Thyroid gland (tissue), 4 donors: Measurements from ENCODE around the gene PCDH19.

Experiments used
- POLR2A ChIP-seq, 2 donors: fragments of 450-650 bp; IDR thresholded peaks; one replicate each; pipeline ENCODE4 v1.6.1; 2017; ENCODE audit warnings: antibody characterized with exemption in 2 of 2, mild to moderate bottlenecking in 2 of 2, moderate library complexity in 1 of 2
- TF ChIP-seq, protein P1 (sequence below), 6 experiments: fragments of 200-600 bp in 3 of 6; fragments of 450-650 bp in 3 of 6; sonication (generic) in 3 of 6; IDR thresholded peaks; one replicate each; pipeline ENCODE4 v1.5.1; 2016 to 2019; ENCODE audit warnings: antibody characterized with exemption in 6 of 6, mild to moderate bottlenecking in 2 of 6, inconsistent platforms in 1 of 6, moderate library complexity in 1 of 6

DNA sequence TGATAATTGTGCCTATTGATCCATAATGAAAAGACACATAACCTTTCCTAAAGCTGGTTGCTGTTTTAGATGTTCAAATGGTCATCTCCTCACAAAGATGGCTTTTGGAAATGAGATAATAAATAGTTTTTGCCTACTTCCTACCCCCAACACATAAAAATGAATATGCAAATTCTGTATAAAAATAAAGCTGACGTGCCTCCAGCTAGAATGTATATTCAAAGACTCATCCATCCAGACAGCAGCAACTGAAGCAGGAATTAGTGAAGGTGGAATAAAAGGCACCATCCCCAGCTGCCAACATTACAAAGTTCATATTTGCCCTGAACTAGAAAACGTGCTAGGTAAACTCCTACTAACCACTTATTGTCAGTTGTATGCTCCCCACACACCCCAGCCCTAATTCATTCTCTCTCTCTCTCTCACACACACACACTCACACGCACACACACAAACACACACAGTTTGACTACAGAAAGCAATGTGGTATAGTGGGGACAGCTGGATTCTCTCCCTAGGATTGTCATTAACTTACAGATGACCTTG, 53.6 kb downstream of the PCDH19 start:
- TF ChIP-seq, protein P1, sequence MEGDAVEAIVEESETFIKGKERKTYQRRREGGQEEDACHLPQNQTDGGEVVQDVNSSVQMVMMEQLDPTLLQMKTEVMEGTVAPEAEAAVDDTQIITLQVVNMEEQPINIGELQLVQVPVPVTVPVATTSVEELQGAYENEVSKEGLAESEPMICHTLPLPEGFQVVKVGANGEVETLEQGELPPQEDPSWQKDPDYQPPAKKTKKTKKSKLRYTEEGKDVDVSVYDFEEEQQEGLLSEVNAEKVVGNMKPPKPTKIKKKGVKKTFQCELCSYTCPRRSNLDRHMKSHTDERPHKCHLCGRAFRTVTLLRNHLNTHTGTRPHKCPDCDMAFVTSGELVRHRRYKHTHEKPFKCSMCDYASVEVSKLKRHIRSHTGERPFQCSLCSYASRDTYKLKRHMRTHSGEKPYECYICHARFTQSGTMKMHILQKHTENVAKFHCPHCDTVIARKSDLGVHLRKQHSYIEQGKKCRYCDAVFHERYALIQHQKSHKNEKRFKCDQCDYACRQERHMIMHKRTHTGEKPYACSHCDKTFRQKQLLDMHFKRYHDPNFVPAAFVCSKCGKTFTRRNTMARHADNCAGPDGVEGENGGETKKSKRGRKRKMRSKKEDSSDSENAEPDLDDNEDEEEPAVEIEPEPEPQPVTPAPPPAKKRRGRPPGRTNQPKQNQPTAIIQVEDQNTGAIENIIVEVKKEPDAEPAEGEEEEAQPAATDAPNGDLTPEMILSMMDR (IDR thresholded peaks at IDR 0.05) = no peak
- TF ChIP-seq POLR2A (IDR thresholded peaks at IDR 0.05) = no peak
